ENCODE measurements around the gene XPNPEP3.

The XPNPEP3 gene

DNA sequence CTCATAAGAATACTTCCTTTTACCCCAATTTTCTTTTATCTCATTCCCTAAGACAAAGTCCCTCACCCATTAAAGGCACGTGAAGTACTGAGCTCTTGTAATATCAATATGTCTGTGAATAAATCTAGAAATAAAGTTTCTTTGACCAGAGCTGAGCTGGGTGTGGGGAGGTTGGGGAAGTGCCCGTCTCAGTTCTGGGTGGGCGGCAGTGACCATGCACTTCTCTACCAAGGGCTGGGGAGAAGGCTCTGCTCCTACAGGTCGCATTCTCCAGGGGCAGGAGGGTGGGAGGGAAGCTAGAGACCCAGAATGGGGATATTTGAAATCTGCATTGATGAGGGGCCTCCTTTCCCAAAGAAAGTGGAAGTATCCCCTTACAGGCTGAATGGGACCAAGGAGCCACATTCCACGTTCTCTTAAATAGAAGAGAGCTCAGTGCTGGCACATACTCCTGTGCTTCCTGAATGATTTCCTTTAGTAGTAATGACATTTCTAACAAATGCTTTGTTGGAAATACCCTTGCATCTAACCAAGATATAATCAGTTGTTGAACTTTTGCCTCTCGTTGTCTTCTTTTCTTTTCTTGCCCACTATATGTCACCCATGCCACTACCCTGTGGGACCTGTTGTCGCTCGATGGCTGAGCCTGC, 110.3 kb downstream of the XPNPEP3 start:
- TF ChIP-seq ZNF692 (tag by site-specific recombination; IDR thresholded peaks at IDR 0.05) (no peak), ZNF510 (tag by site-specific recombination; IDR thresholded peaks at IDR 0.05; ENCODE audit: insufficient replicate concordance) (no peak), ZNF280C (tag by site-specific recombination; IDR thresholded peaks at IDR 0.05) (no peak), ZNF394 (tag by site-specific recombination; IDR thresholded peaks at IDR 0.05; ENCODE audit: borderline replicate concordance) (no peak), HOXC10 (CRISPR knock-in tag; IDR thresholded peaks at IDR 0.05) (no peak), KLF1 (tag by site-specific recombination; IDR thresholded peaks at IDR 0.05) (no peak), MEIS1 (CRISPR knock-in tag; IDR thresholded peaks at IDR 0.05; ENCODE audit: borderline replicate concordance) (no peak), KLF7 (tag by site-specific recombination; IDR thresholded peaks at IDR 0.05; ENCODE audit: borderline replicate concordance) (no peak), ZNF571 (tag by site-specific recombination; IDR thresholded peaks at IDR 0.05) (no peak), ZNF133 (tag by site-specific recombination; IDR thresholded peaks at IDR 0.05) (no peak), ZNF548 (tag by site-specific recombination; IDR thresholded peaks at IDR 0.05) (no peak), PRDM1 (tag by site-specific recombination; IDR thresholded peaks at IDR 0.05) (no peak), ZNF639 (tag by site-specific recombination; IDR thresholded peaks at IDR 0.05) (no peak), ZNF677 (tag by site-specific recombination; IDR thresholded peaks at IDR 0.05) (no peak), ZNF670 (tag by site-specific recombination; IDR thresholded peaks at IDR 0.05; ENCODE audit: low read depth) (no peak), FEZF1 (tag by site-specific recombination; IDR thresholded peaks at IDR 0.05) (no peak)
- TF ChIP-seq, protein P1, sequence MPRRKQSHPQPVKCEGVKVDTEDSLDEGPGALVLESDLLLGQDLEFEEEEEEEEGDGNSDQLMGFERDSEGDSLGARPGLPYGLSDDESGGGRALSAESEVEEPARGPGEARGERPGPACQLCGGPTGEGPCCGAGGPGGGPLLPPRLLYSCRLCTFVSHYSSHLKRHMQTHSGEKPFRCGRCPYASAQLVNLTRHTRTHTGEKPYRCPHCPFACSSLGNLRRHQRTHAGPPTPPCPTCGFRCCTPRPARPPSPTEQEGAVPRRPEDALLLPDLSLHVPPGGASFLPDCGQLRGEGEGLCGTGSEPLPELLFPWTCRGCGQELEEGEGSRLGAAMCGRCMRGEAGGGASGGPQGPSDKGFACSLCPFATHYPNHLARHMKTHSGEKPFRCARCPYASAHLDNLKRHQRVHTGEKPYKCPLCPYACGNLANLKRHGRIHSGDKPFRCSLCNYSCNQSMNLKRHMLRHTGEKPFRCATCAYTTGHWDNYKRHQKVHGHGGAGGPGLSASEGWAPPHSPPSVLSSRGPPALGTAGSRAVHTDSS (tag by site-specific recombination; IDR thresholded peaks at IDR 0.05), result no peak
- TF ChIP-seq, protein P2, sequence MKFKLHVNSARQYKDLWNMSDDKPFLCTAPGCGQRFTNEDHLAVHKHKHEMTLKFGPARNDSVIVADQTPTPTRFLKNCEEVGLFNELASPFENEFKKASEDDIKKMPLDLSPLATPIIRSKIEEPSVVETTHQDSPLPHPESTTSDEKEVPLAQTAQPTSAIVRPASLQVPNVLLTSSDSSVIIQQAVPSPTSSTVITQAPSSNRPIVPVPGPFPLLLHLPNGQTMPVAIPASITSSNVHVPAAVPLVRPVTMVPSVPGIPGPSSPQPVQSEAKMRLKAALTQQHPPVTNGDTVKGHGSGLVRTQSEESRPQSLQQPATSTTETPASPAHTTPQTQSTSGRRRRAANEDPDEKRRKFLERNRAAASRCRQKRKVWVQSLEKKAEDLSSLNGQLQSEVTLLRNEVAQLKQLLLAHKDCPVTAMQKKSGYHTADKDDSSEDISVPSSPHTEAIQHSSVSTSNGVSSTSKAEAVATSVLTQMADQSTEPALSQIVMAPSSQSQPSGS (tag by site-specific recombination; IDR thresholded peaks at IDR 0.05; ENCODE audit: low read depth), result no peak
- Histone ChIP-seq H3K9me3 (ENCODE audit: control insufficient read depth, insufficient read depth, low read depth, low read length) (no peaks in the 10 kb centered on the region), H3K4me3 (ENCODE audit: low read depth, low read length) (no peak overlapping the region), H3K36me3 (ENCODE audit: control insufficient read depth in 2 of 2, insufficient read depth in 1 of 2, low read length in 2 of 2) (peaks cover 65 to 79% of the 10 kb centered on the region in 2 experiments), H3K27ac (ENCODE audit: extremely low read depth, low read depth, low read length) (no peak overlapping the region), H3K4me1 (ENCODE audit: control insufficient read depth, insufficient read depth, low read length) (no peaks in the 10 kb centered on the region)
- CTCF ChIA-PET, result interaction anchor here (0.7 kb wide), 1 partner anchor 942 kb away, joined by 4 read pairs; no protein-coding TSS in a partner anchor
- POLR2A ChIA-PET, result interaction anchor here (0.6 to 2.5 kb wide), 4 partner anchors 10 to 129 kb away, joined by 6 to 8 read pairs (median 6); partner anchors contain the start of gene RBX1
